K562 (cell line): ENCODE measurements around the gene SARS2. TPM values are rescaled to one million over a fixed set of nuclear protein-coding genes. Genes with fewer than 3 reads are reported as not detected.

Source experiments
- ATAC-seq: fragments of 200-7000 bp; cut with Tn5 transposase; 3 replicates; pipeline ENCODE4 v1.9.1; 2020; ENCODE audit warnings: moderate library complexity
- BruUV-seq: library from RNA; stranded (reverse); fragments of 400-500 nt; replicated peaks from 2 replicates; lab custom pipeline; 2021; lab: Mats Ljungman, UMichigan
- CTCF ChIA-PET: fragments of 300-600 bp; formaldehyde crosslinking; extraction: SDS; loops from one replicate; lab custom pipeline; 2021; ENCODE audit warnings: low intra/inter-chr PET ratio; lab: Yijun Ruan, JAX
- POLR2A ChIA-PET: fragments of 300-600, 350-650 bp; sonication (Branson Sonifier 250); formaldehyde crosslinking; extraction: SDS; loops from one replicate; lab custom pipeline; 2021; ENCODE audit warnings: antibody characterized with exemption, inconsistent platforms; lab: Yijun Ruan, JAX
- DNase-seq, 4 experiments: peaks; one replicate each; pipeline versions ENCODE4 v3.0.0 to v3.0.0-alpha.2; 2011 to 2018; ENCODE audit warnings: low spot score in 3 of 4, mixed read lengths in 3 of 4; ENCODE audit errors: extremely low read depth in 1 of 4
- FAIRE-seq: peaks from 2 replicates; lab custom pipeline; 2011; peaks lifted over from hg19 to GRCh38; lab: Jason Lieb, UNC
- H2AFZ ChIP-seq: 2 replicates; pipeline ENCODE4 v1.6.0; 2011; ENCODE audit warnings: low read depth, low read length, control low read depth, inconsistent platforms
- H3K27ac ChIP-seq: fragments of 200-600 bp; 3 replicates; pipeline ENCODE4 v1.8.0; 2011; ENCODE audit warnings: low read depth, mild to moderate bottlenecking, control low read depth, inconsistent platforms, low read length, moderate library complexity, mixed read lengths; ENCODE audit errors: extremely low read depth
- H3K27me3 ChIP-seq, 2 experiments: fragments of 300-600 bp in 1 of 2; 2 replicates in 1 of 2; 3 replicates in 1 of 2; pipeline versions ENCODE4 v1.6.0 to v1.8.0; 2011; ENCODE audit warnings: inconsistent platforms in 2 of 2, low read length in 2 of 2, mild to moderate bottlenecking in 1 of 2, mixed read lengths in 1 of 2, moderate library complexity in 1 of 2; ENCODE audit not compliant: control insufficient read depth in 2 of 2, insufficient read depth in 2 of 2
- H3K36me3 ChIP-seq: fragments of 300-600 bp; 3 replicates; pipeline ENCODE4 v1.8.0; 2011; ENCODE audit warnings: mild to moderate bottlenecking, low read length, inconsistent platforms; ENCODE audit not compliant: control insufficient read depth, insufficient read depth
- H3K4me1 ChIP-seq, 2 experiments: fragments of 200-600 bp in 1 of 2; replicated peaks in 1 of 2; 2 replicates in 1 of 2; 3 replicates in 1 of 2; pipeline versions ENCODE4 v1.5.1 to v1.8.0; 2011; ENCODE audit warnings: inconsistent platforms in 2 of 2, low read length in 2 of 2, mild to moderate bottlenecking in 1 of 2, mixed read lengths in 1 of 2, moderate library complexity in 1 of 2; ENCODE audit not compliant: control insufficient read depth in 2 of 2, insufficient read depth in 2 of 2
- H3K4me2 ChIP-seq: 2 replicates; pipeline ENCODE4 v1.6.1; 2011; ENCODE audit warnings: low read length, control low read depth, inconsistent platforms, mixed read lengths; ENCODE audit not compliant: insufficient read depth
- H3K4me3 ChIP-seq: fragments of 200-600 bp; sonication (generic), shearing (Covaris generic); 2 replicates; pipeline ENCODE4 v1.5.1; 2016; ENCODE audit warnings: control low read depth, inconsistent platforms
- H3K79me2 ChIP-seq: fragments of 200-600 bp; 3 replicates; pipeline ENCODE4 v1.8.0; 2011; ENCODE audit warnings: low read length, inconsistent platforms; ENCODE audit not compliant: control insufficient read depth, insufficient read depth
- H3K9ac ChIP-seq, 2 experiments: 2 replicates each; pipeline versions ENCODE4 v1.6.0 to v1.6.1; 2011; ENCODE audit warnings: low read depth in 2 of 2, low read length in 2 of 2, control low read depth in 1 of 2, inconsistent platforms in 1 of 2, mild to moderate bottlenecking in 1 of 2, mixed read lengths in 1 of 2; ENCODE audit not compliant: insufficient read depth in 1 of 2
- H3K9me1 ChIP-seq: one replicate; pipeline ENCODE4 v1.6.0; 2011; ENCODE audit warnings: inconsistent platforms, mild to moderate bottlenecking, low read length, moderate library complexity; ENCODE audit not compliant: control insufficient read depth, insufficient read depth
- H3K9me3 ChIP-seq: replicated peaks from 2 replicates; pipeline ENCODE4 v1.5.1; 2011; ENCODE audit warnings: low read depth, low read length, inconsistent platforms; ENCODE audit not compliant: control insufficient read depth, insufficient read depth
- H4K20me1 ChIP-seq: replicated peaks from 2 replicates; pipeline ENCODE4 v1.6.1; 2011; ENCODE audit warnings: low read length, inconsistent platforms, mixed read lengths; ENCODE audit not compliant: control insufficient read depth, insufficient read depth
- ASH1L ChIP-seq: fragments of 450-650 bp; IDR thresholded peaks from 2 replicates; pipeline ENCODE4 v1.6.1; 2018; ENCODE audit warnings: borderline replicate concordance, mild to moderate bottlenecking, low read depth; ENCODE audit not compliant: partially characterized antibody
- CBFA2T2 ChIP-seq: fragments of 450-650 bp; conservative IDR thresholded peaks from 2 replicates; pipeline ENCODE4 v1.6.1; 2017; ENCODE audit warnings: mild to moderate bottlenecking
- DPF2 ChIP-seq: fragments of 450-650 bp; IDR thresholded peaks from 2 replicates; pipeline ENCODE4 v1.6.1; 2016
- GATA2 ChIP-seq: sonication (generic); formaldehyde crosslinking; IDR thresholded peaks from 2 replicates; pipeline ENCODE4 v1.4.0; 2020; ENCODE audit warnings: mild to moderate bottlenecking, missing genetic modification reagents
- HDAC2 ChIP-seq: fragments of 450-650 bp; IDR thresholded peaks from 2 replicates; pipeline ENCODE4 v1.6.1; 2016; ENCODE audit warnings: mild to moderate bottlenecking
- HINFP ChIP-seq: fragments of 450-650 bp; conservative IDR thresholded peaks from 2 replicates; pipeline ENCODE4 v1.6.1; 2016; ENCODE audit warnings: missing genetic modification characterization, low read depth, mild to moderate bottlenecking, control low read depth, missing compliant biosample characterization
- KDM1A ChIP-seq, 2 experiments: fragments of 450-650 bp; IDR thresholded peaks; 2 replicates each; pipeline ENCODE4 v1.6.1; 2016; ENCODE audit warnings: mild to moderate bottlenecking in 2 of 2
- NCOR1 ChIP-seq: fragments of 450-650 bp; IDR thresholded peaks from 2 replicates; pipeline ENCODE4 v1.6.1; 2016; ENCODE audit warnings: mild to moderate bottlenecking, moderate library complexity
- POLR2AphosphoS5 ChIP-seq: IDR thresholded peaks from 2 replicates; pipeline ENCODE4 v1.6.1; 2011; ENCODE audit warnings: mild to moderate bottlenecking, low read depth, low read length, moderate library complexity; ENCODE audit not compliant: control insufficient read depth, insufficient read depth
- PRDM10 ChIP-seq: fragments of 450-650 bp; IDR thresholded peaks from 2 replicates; pipeline ENCODE4 v1.6.1; 2018; ENCODE audit not compliant: partially characterized antibody
- PRMT5 ChIP-seq: sonication (generic); formaldehyde crosslinking; IDR thresholded peaks from 2 replicates; pipeline ENCODE4 v1.5.0; 2020; ENCODE audit warnings: missing genetic modification reagents
- RCOR1 ChIP-seq, 2 experiments: IDR thresholded peaks; 2 replicates each; pipeline ENCODE4 v1.6.1; 2012; ENCODE audit warnings: low read depth in 2 of 2, low read length in 2 of 2, borderline replicate concordance in 1 of 2, improper control_type of control experiment in 1 of 2
- TCF3 ChIP-seq: sonication (generic); formaldehyde crosslinking; IDR thresholded peaks from 2 replicates; pipeline ENCODE4 v1.4.0; 2020; ENCODE audit warnings: mild to moderate bottlenecking, missing genetic modification reagents
- ZBTB5 ChIP-seq: fragments of 450-650 bp; IDR thresholded peaks from 2 replicates; pipeline ENCODE4 v1.6.1; 2017; ENCODE audit warnings: antibody characterized with exemption
- WGBS: fragments of 100-300 bp; shearing (Covaris generic); methylation state at CpG from one replicate; pipeline ENCODE4 v1.1.6; 2016; ENCODE audit warnings: low coverage, mixed read lengths; ENCODE audit not compliant: insufficient coverage; ENCODE audit errors: missing lambda C conversion rate; 5-methylcytosine and 5-hydroxymethylcytosine counted together
- in situ Hi-C: fragments of 300-500 bp; cut with MboI; formaldehyde crosslinking; loops from 4 replicates; pipeline ENCODE4 v1.15.0; 2018; ENCODE audit warnings: inconsistent platforms, mixed read lengths
- intact Hi-C: fragments of 100-400 bp; cut with micrococcal nuclease; formaldehyde crosslinking; loops from 2 replicates; pipeline ENCODE4 v1.14.2; 2022
- polyA plus RNA-seq, 8 experiments: library from polyadenylated mRNA; depleted of rRNA in 4 of 8; stranded (reverse) in 5 of 8; unstranded in 3 of 8; fragments of >200 nt; fragmentation: Nextera tagmentation in 2 of 8; fragmentation: Illumina TruSeq in 1 of 8; extraction: Ambion mirVana in 2 of 8; extraction: Trizol in 1 of 8; gene quantifications; 2 replicates each; pipeline versions ENCODE4 v1.2.1 to v1.2.3, GENCODE V29; 2011 to 2014; ENCODE audit warnings: inconsistent platforms in 1 of 8, missing spikeins in 1 of 8
- total RNA-seq, 7 experiments: library from RNA; depleted of rRNA in 6 of 7; stranded (reverse); fragments of >200 nt in 6 of 7; fragmentation: Illumina TruSeq in 2 of 7; extraction: Trizol in 2 of 7; gene quantifications; 2 replicates each; pipeline versions ENCODE4 v1.2.1 to v1.2.3, GENCODE V29; 2011 to 2021; ENCODE audit warnings: low replicate concordance in 1 of 7

The SARS2 gene
- total and polyA plus RNA-seq, 9 of the 15 experiments (the other 6 are each of a cell fraction or from before 2014, with no cell fraction given) = 3.1 to 59.1 (median 31.7) TPM

- Histone ChIP-seq H3K9ac (no peak overlapping the region), H3K27me3 (no peaks in the 10 kb centered on the region; a peak in 1 of 5 replicates), H3K4me1 (peaks cover 13 to 25% of the 10 kb centered on the region in 2 experiments; a peak in 4 of 5 replicates), H4K20me1 (no peaks in the 10 kb centered on the region), H3K9me3 (peaks cover 6% of the 10 kb centered on the region; the same call in 1 of the 2 replicates), H3K79me2 (peaks cover 7% of the 10 kb centered on the region), H3K27ac (no peak overlapping the region), H2AFZ (no peak overlapping the region), H3K4me2 (no peak overlapping the region), H3K9me1 (no peaks in the 10 kb centered on the region), H3K36me3 (no peaks in the 10 kb centered on the region), H3K4me3 (no peak overlapping the region)
- peak in 1 of 4 experiments; percentile 61 for DNase-seq
- BruUV-seq = no TSS peak
- intact Hi-C loops = loop anchor here (5.0 kb wide), 1 partner anchor 52 kb away; the partner anchor contains the start of gene FBXO27
- 11% methylated on average over 5 of the region's 5 CpGs for WGBS
- ChIA-PET CTCF (no interaction called here), POLR2A (interaction anchor here (0.6 kb wide), 1 partner anchor 598 kb away, joined by 4 read pairs; no protein-coding TSS in a partner anchor)
- ATAC-seq = no peak
- in situ Hi-C loops = no loop called here
- FAIRE-seq = peak; percentile 77
- TF ChIP-seq NCOR1 (peak; percentile 69), PRDM10 (no peak), KDM1A (IDR thresholded peaks at IDR 0.05) (peak; percentile 38 to 45; a peak in 2 of 4 replicates), ASH1L (peak; percentile 12), CBFA2T2 (peak; percentile 77), GATA2 (CRISPR knock-in tag) (peak; percentile 43; the same call in 1 of the 2 replicates), TCF3 (CRISPR knock-in tag) (peak; percentile 91), RCOR1 (IDR thresholded peaks at IDR 0.05; ENCODE audit: borderline replicate concordance in 1 of 2, low read depth in 2 of 2, low read length in 2 of 2) (0 out of 4 replicates have a peak, but pooled peaks of 1 of the 2 experiments have one; percentile 20), HINFP (tag) (peak; percentile 95), DPF2 (peak; percentile 52; the same call in 1 of the 2 replicates), ZBTB5 (peak; percentile 96), POLR2AphosphoS5 (peak; percentile 44; the same call in 1 of the 2 replicates), PRMT5 (CRISPR knock-in tag) (no peak), HDAC2 (0 out of 2 replicates have a peak, but pooled peaks have one; percentile 22)
These were observed 49.2 kb upstream of the SARS2 start for GRCh38 chr19:38979812-38980211.
